Kidney epithelial cell (primary cell): ENCODE measurements around the gene DTNA. TPM values are rescaled to one million over a fixed set of nuclear protein-coding genes. Genes with fewer than 3 reads are reported as not detected.
"Not testable (repeated sequence)": the region's sequence is repeated elsewhere in the genome, so short reads cannot be mapped to it uniquely, and the experiment has no call there.

ENCODE experiments used
- DNase-seq: peaks from one replicate; pipeline ENCODE4 v3.0.0-alpha.2; 2010; ENCODE audit warnings: low read depth
- H3K27me3 ChIP-seq: 2 replicates; pipeline ENCODE4 v1.6.0; 2011; ENCODE audit warnings: low read length; ENCODE audit not compliant: control insufficient read depth, insufficient read depth
- H3K36me3 ChIP-seq: 2 replicates; pipeline ENCODE4 v1.5.1; 2011; ENCODE audit warnings: low read length; ENCODE audit not compliant: control insufficient read depth, insufficient read depth
- H3K4me3 ChIP-seq: 2 replicates; pipeline ENCODE4 v1.5.1; 2011; ENCODE audit warnings: low read depth, mild to moderate bottlenecking, control low read depth, low read length
- CTCF ChIP-seq: IDR thresholded peaks from 2 replicates; pipeline ENCODE4 v1.5.1; 2011; ENCODE audit warnings: mild to moderate bottlenecking, moderate library complexity, low read length, control low read depth, inconsistent platforms; ENCODE audit not compliant: insufficient read depth, poor library complexity, severe bottlenecking
- total RNA-seq: library from RNA; depleted of rRNA; stranded (reverse); fragments of >200 nt; gene quantifications from 2 replicates; pipeline ENCODE4 v1.2.3, GENCODE V29; 2015

DTNA gene
- total RNA-seq, 1 donor from 2014 or later = 19.3 TPM

GRCh38 chr18:34913837-34914661 is 204.0 kb downstream of the DTNA start:
- H3K36me3 ChIP-seq = no peaks in the 10 kb centered on the region
- DNase-seq = no peak
- H3K4me3 ChIP-seq = no peak overlapping the region
- TF ChIP-seq CTCF = no peak
- no peaks in the 10 kb centered on the region for H3K27me3 ChIP-seq

- Histone ChIP-seq H3K36me3 (no peaks in the 10 kb centered on the region), H3K4me3 (no peak overlapping the region), H3K27me3 (no peaks in the 10 kb centered on the region)
- no peak for DNase-seq
- no peak for TF ChIP-seq CTCF
Observed at GRCh38 chr18:34915046-34915445, 204.9 kb downstream of the DTNA start.

GRCh38 chr18:34916539-34916938 is 206.4 kb downstream of the DTNA start:
- not testable (repeated sequence) for DNase-seq, H3K27me3 ChIP-seq, H3K36me3 ChIP-seq, H3K4me3 ChIP-seq

GRCh38 chr18:34918856-34919255 is 208.8 kb downstream of the DTNA start:
- no peak for TF ChIP-seq CTCF
- Histone ChIP-seq H3K27me3 (no peaks in the 10 kb centered on the region), H3K36me3 (no peaks in the 10 kb centered on the region)

GRCh38 chr18:34921226-34921625 is 211.1 kb downstream of the DTNA start:
- Histone ChIP-seq H3K27me3 (no peaks in the 10 kb centered on the region), H3K4me3 (no peak overlapping the region), H3K36me3 (no peaks in the 10 kb centered on the region)
- DNase-seq = no peak
- TF ChIP-seq CTCF = no peak

More at GRCh38 chr18:34918856-34919255, 208.8 kb downstream of the DTNA start:
- DNase-seq = no peak
- H3K4me3 ChIP-seq = no peak overlapping the region

GRCh38 chr18:34921811-34922385 is 211.8 kb downstream of the DTNA start:
- Histone ChIP-seq H3K27me3 (no peaks in the 10 kb centered on the region), H3K36me3 (no peaks in the 10 kb centered on the region), H3K4me3 (no peak overlapping the region)
- no peak for TF ChIP-seq CTCF
- DNase-seq = no peak

- not testable (repeated sequence) for H3K36me3 ChIP-seq, H3K4me3 ChIP-seq, H3K27me3 ChIP-seq, DNase-seq
Observed at GRCh38 chr18:34922594-34922993, 212.5 kb downstream of the DTNA start.
